Hematopoietic multipotent progenitor cell treated with erythropoietin and hydrocortisone succinate and interleukin-3 and kit ligand, for 15 days (in vitro differentiated cells): Measurements from ENCODE around the gene KIF16B.
"Not testable (repeated sequence)": the region's sequence is repeated elsewhere in the genome, so short reads cannot be mapped to it uniquely, and the experiment has no call there.

Experiments
- DNase-seq: peaks from one replicate; pipeline ENCODE4 v3.0.0-alpha.2; 2015; ENCODE audit warnings: low spot score

Gene KIF16B

DNA sequence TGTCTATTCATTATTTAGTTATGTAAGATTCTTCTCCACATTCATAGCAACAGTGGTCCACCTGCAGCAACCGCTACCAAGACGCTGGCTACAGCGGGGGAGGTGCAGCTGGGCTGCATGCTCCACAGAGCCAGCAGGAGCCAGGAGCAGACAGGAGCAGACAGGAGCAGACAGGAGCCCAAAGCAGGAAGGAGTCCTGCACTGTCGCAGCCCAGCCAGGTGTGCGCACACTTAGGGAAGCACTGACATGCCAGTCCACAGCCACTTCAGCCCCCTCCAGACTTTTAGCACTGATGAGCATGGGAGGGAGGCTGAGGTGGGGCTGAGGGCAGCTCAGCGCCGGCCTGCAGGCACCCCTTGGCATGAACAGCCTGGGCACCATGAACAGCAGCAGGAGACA, 19.6 kb downstream of the KIF16B start:
- DNase-seq: no peak

DNA sequence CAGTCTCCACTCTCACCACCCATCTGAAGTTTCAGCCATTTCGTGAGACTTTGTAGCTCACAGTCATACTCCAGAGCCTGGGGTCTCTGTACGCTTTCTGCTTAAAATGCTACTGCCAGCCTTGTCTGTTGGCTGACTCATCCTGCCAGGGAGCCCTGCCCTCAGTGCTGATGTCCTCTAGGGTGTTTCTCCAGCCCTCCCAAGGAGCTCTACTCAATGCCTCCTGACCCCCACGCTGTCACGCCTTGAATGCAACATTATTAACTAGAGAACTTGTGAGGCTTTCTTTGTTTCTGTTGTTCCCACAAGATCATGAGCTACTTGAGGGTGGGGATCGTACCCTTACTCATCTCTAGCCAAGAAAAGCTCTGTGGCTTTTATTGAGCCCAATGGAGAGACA, 20.1 kb downstream of the KIF16B start:
- no peak for DNase-seq

DNA sequence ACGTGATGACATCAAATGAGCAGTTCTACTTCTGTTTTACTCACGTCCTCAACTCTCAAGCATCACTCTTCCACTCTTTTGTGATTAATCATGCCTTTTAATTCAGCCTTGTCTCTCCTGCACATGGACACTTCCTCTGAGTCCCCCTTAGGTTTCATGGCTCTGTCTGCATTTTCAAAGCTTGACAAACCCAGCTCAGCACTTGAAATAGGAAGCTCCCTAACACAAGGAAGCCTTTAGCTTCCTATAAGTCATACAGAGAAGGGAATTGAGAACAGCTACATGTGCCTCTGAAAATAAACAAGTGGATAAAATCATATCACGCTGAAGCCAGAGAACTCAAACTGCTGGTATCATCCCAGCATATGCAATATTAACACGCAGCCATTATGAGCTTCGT, 21.2 kb downstream of the KIF16B start:
- DNase-seq: no peak

DNA sequence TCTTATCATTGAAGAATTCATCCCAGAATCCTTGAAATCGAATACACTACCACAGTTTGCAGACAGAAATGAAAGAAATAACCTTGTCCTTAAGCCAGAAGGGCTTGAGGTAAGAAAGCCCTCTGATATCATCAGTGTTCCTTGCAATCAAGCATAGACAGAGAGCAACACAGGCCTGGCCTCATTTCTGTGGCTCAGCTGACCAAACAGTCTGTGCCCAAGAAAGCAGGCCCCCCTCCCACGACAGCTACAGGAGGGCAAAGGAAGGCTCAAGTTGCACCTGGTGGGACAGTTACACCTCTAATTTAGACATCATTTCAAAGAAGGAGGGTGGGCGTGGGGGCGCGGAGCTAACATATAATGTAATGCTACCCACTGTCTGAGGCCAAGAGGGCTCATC, 21.6 kb downstream of the KIF16B start:
- DNase-seq: no peak

DNA sequence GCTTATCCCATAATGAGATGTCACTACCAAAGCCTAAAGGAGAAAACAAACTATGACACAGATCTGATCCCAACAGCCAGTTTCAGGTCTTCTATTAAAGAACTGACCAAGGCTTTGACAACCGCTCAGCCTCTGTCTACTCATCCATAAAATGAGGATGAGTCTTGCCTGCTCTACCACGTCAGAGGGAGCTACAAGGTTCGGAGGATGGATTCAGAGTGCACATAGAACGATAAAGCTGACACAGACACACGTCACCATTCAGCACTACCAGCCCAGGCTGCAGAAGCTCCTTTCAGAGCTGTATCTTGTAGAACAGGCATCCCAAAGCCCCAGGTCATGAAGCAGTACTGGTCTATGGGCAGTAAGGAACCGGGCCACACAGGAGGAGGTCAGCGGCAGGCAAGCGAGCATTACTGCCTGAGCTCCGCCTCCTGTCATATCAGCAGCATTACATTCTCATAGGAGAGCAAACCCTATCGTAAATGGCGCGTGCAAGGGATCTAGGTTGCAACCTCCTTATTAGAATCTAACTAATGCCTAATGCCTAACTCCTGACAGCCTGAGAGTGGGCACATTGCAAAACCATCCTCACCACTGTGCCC, 25.1 kb downstream of the KIF16B start:
- DNase-seq: no peak

DNA sequence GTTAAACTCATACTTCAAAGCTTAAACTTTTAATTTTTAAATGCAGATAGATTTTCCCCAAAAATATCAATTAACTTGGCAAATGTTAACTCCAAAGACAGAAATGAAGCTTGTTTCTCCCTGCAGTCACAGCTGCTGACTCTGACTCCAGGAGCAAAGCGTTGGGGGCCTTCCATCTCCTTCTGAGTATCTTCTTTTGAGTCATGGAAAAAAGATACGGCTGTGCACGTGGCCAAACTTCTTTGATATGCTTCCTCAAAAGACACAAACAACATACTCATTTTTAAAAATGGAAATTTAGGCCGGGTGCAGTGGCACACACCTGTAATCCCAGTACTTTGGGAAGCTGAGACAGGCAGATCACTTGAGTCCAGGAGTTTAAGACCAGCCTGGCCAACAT, 28.3 kb downstream of the KIF16B start:
- no peak for DNase-seq

DNA sequence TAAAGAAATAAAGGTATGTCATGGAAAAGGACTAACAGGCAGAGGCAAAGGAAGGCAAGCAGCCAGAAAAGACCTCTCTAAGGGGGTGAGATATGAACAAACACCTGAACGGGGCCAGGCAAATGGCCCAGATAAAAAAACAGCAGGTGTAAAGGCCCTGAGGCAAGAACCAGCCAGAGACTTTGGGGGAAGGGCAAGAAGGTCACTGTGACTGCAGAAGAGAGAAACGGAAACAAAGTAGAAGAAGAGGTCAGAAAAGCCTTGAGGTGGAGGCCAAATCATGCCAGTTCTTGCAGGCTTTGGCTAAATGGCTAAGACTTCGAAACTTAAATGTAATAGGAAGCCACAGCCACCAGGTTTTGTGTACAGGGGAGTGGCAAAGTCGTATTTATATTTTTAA, 30.8 kb downstream of the KIF16B start:
- no peak for DNase-seq

DNA sequence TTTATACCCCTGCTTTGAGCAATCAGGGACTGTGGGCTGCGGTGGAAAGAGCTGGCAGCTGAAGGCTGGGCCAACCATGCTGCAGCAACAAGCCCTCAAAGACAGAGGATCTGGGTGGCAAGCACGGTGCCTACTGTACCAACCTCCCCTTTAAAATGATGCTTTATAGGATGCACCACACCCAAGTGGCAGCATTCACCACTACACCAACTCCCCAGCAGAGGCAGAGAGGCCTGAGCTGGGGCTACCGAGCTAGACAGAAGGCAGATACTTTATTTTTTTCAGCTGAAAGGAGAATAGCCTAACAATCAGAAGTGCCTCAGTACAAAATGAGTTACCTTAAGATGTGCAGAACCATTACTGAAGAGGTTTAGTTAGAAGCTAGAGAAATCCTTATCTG, 31.4 kb downstream of the KIF16B start:
- DNase-seq: no peak

DNA sequence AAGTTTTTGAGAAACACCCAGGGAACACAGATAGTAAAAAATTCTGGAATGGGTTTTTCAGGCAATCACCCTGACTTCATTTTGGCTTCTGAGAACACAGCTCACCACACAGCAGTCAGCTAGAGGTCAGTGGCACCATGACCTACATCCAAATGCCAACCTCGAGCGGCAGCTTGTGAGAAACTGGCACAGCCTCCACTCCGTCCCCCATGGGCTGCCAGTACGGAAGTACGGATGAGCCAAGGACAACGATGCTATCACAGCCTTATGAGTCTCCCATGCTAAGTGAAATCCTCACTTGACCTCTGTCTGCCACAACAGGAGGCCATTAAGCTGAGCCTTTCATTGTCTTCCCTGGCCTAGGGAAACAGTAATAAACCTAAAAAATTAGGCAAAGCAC, 32.0 kb downstream of the KIF16B start:
- no peak for DNase-seq

DNA sequence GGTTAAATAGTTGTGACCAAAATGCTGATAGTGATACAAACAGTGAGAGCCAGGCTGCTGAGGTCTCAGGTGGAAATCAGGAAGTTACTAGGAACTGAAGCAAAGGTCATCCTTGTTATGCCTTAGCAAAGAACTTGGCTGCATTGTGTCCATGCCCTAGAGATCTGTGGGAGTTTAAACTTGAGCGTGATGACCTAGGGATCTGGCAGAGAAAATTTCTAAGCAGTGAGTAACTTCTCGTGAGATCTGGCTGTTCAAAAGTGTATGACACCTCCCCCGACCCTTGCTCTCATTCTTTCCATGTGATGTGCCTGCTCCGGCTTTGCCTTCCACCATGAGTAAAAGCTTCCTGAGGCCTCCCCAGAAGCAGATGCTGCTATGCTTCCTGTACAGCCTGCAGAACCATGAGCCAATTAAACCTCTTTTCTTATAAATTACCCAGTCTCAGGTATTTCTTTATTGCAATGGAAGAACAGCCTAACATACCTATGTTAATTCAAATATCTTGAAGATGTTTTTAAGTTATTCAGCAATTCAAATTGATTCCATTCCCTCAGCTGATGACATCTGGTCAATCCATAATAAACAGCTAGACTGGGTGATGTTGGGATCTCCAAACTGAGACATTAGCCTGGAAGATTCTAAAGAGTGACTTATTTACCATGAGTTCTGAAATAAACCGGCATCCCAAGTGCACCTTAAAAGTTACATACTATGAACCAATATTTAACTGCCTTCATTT, 33.8 kb downstream of the KIF16B start:
- DNase-seq: no peak

DNA sequence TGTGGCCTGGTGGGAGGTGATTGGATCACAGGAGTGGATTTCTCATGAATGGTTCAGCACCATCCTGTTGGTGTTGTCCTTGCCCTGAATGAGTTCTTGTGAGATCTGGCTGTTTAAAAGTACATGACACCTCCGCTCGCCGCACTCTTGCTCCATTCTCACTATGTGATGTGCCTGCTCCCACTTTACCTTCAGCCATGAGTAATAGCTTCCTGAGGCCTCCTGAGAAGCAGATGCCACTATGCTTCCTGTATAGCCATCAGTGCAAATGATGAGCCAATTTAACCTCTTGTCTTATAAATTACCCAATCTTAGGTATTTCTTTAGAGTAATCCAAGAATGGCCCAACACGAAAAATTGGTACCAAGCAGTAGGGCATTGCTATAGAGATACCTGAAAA, 34.5 kb downstream of the KIF16B start:
- no peak for DNase-seq

DNA sequence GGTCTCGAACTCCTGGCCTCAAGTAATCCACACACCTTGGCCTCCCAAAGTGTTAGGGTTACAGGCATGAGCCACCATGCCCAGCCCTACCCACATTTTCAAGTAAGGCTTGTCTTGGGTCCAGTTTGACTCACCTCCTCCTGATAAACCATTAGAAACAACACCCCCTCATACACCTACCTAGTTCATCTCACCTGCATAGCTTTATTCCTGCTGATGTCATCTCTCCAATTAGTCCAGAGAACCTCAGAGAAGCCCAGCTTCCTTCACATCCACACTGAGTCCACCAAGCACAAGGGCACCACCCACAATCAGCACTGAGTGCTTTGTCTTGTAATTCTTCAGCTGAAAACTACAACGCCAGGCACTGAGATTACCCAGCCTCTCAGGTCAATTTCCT, 35.3 kb downstream of the KIF16B start:
- no peak for DNase-seq

DNA sequence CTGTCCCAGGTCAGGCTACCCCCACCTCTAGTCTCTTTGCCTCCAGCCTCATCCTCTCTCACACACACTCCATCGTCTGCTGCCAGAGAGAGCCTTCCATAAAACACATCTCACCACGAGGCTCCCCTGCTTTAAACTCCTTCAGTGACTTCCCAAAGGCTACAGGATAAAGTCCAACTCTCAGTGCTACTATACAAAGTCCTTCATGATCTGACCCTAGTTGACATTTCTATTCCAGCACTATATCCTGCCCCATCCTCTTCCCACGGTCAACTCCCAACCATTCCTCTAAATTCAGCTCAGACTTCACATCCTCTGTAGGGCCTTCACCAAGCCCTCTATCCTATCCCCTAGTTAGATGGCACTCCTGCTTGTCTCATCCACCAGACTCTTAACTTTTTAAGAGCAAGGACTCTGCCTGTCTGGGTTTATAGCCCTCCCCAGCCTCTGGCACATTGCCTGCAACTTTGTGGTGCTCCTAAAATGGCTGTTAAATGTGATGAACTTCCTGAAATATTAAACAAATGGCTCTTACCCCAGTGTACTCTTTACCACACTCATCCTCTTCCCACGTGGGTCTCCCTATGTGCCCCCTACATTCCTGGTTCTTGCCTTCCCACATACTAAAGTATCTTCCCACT, 36.1 kb downstream of the KIF16B start:
- DNase-seq: no peak

DNA sequence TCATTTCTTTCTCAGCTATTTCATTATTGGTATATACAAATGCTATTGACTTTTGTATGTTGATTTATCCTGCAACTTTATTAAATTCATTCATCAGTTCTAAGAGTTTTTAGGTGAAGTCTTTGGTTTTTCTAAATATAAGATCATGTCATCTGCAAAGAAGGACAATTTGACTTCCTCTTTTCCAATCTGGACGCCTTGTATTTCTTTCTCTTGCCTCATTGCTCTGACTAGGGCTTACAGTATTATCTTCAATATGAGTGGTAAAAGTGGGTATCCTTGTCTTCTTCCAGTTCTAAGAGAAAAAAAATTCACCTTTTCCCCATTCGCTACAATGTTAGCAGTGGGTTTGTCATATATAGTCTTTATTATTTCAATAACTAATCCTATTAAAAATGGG, 38.0 kb downstream of the KIF16B start:
- DNase-seq: no peak

DNA sequence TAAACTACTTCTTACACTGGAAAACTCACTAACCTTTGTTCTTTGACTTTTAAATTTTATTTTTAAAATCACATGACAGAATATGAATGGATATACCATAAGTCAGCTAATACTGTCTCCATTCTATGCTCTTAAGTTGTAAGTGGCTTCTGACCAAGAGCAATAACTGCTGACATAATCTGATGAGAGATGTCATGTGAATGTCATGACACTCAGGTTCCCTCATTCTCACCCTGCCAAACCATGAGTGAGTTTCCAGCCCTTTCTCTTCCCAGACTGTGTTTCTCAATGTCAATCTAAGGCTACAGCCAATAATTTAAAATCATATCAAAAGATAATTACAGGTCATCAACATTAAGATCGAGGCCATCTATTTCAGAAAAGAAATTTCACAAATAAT, 39.7 kb downstream of the KIF16B start:
- no peak for DNase-seq

DNA sequence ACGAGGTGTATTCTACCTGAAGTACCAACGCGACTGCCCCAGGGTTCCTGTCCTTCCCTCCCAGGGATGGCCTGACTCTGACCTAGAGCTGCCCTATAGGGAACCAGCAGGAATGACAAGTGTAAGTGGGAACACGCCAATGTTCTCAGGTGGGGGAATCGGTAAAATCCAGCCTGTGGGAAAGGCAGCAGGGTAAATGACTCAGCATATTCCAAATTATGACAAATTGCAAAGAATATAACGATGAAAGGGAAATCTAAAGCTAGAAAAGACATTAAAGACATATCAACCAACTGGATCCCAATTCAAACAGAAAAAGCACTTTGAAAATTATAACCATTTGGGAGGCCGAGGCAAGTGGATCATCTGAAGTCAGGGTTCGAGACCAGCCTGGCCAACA, 41.8 kb downstream of the KIF16B start:
- no peak for DNase-seq

DNA sequence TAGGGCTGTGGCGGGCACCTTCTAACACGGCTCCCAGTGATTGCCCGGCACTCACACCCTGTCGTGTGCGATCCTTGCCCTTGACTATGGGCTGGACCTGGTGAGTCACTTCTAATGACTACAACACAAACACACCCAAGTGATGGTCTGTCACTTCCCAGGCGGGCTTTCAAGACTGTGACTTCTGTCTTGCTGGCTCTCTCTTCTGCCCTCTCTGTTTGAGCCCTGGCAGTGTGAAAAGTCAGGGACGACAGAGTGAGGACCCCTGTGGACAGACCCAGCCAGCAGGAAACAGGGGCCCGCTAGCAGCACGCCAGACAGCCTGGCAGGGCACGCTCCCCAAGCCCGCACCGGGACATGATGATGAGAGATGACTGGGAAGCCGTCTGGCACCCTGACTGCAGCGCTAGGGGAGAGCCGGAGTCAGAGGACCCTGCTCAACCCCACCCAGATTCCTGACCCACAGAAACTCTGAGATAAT, 43.0 kb downstream of the KIF16B start:
- no peak for DNase-seq

DNA sequence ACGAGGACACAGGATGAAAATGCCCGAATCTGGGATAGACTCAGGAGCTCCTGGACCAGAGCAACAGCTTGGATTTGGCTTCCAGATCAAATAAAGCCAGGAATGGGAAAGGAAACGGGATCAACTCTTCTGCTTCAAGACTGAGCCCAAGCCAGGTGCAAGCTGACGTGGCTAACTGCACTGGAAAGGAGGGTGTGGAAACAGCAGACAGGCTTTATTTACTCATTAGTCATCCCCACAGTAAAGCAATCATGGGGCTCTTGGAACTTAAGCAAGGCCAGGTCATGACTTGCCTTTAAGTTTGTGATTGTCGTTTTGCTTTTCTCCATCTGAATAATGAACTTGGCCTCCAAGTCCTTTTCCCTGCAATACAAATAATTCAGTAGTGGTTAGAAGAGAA, 45.2 kb downstream of the KIF16B start:
- DNase-seq: no peak

DNA sequence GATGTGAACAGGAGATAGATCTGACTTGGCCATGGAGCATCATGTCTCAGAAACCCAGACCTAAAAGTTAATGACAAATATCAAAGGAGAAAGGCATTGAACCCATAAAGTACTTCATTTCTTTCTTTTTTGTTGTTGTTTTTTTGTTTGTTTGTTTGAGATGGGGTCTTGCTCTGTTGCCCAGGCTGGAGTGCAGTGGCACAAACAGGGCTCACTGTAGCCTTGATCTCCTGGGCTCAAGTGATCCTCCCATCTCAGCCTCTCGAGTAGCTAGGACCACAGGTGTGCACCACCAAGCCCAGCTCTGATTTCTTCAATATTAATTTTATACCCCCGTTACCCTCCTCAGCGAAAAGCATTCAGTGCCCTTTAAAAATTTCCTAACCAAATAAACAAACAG, 45.8 kb downstream of the KIF16B start:
- DNase-seq: no peak

DNA sequence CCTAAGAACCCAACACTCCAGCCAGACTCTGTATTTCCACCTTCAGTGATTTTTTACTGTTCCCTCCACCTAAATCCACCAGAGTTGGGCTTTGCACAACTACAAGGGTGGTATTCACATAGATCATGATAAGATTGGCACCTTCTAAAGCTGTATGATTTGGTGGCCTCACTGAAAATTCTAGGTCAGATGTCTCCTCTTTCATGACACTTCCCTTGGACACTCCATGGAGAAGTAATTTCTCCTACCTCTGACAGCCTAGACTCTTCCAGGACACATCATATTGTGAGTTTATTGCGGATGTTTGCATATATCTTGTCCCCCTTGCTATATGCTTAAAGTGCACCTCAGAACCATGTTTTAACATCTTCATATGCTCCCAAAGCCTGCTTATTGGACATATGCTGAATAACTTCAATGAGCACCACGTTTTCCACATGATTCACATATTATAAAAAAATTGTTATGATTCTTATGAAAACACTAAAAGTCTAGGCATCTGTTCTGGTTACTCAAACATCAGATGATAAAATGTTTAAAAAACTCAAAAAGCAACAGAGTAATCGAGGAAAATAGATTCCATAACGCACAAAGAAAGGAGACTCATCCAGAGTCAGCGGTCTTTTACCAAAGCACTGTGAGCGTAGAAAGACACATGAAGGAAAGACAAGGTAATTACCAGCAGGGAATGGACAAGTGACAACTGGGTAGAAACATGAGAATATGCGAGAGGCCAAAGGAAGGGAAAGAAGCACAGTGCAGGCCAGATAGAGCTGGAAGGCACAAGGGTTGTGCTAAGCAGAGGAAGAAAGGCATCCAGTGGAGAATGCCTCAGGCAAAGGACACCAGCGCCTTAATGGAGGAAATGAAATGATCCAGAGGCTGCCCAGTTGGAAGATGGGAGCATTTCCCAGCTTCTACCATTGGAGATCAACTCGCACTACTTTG, 46.5 kb downstream of the KIF16B start:
- no peak for DNase-seq

DNA sequence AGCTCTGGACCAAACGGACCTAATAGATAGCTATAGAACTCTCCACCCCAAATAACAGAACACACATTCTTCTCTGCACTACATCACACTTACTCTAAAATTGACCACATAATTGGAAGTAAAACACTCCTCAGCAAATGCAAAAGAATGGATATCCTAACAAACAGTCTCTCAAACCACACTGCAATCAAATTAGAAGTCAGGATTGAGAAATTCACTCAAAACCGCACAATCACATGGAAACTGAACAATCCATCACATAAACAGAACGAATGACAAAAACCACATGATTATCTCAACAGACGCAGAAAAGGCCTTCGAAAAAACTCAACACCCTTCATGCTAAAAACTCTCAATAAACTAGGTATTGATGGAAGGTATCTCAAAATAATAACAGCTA, 50.6 kb downstream of the KIF16B start:
- not testable (repeated sequence) for DNase-seq

DNA sequence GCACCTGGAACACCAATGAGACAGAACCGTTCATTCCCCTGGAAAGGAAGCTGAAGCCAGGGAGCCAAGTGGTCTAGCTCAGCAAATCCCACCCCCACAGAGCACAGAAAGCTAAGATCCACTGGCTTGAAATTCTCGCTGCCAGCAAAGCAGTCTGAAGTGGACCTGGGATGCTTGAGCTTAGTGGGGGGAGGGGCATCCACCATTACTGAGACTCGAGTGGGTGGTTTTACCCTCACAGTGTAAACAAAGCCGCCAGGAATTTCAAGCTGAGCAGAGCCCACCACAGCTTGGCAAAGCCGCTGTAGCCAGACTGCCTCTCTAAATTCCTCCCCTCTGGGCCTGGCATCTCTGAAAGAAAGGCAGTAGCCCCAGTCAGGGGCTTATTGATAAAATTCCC, 53.1 kb downstream of the KIF16B start:
- no peak for DNase-seq
